DMS 273 treated with DMSO at 0.1 percent for 48 hours (cell line): ENCODE measurements around the gene ABHD2.

Source experiments
- DNase-seq: peaks from one replicate; lab custom pipeline; 2025; lab: John Stamatoyannopoulos, UW

ABHD2 gene

GRCh38 chr15:89195836-89196235 is 107.6 kb downstream of the ABHD2 start:
- DNase-seq, result no peak

GRCh38 chr15:89196241-89196640 is 108.0 kb downstream of the ABHD2 start:
- no peak for DNase-seq

GRCh38 chr15:89196994-89197393 is 108.7 kb downstream of the ABHD2 start:
- no peak for DNase-seq

- DNase-seq, result no peak
Observed at GRCh38 chr15:89197503-89197971, 109.3 kb downstream of the ABHD2 start.

GRCh38 chr15:89198196-89198595 is 109.9 kb downstream of the ABHD2 start:
- DNase-seq, result no peak

- no peak for DNase-seq
Observed at GRCh38 chr15:89198934-89199333, 110.7 kb downstream of the ABHD2 start.

GRCh38 chr15:89199746-89200145 is 111.5 kb downstream of the ABHD2 start:
- no peak for DNase-seq

GRCh38 chr15:89200182-89200581 is 111.9 kb downstream of the ABHD2 start:
- no peak for DNase-seq

- no peak for DNase-seq
Observed at GRCh38 chr15:89201465-89202005, 113.3 kb downstream of the ABHD2 start.

GRCh38 chr15:89203705-89204273 is 115.5 kb downstream of the ABHD2 start:
- DNase-seq, result no peak

- no peak for DNase-seq
Observed at GRCh38 chr15:89205991-89206585, 117.8 kb downstream of the ABHD2 start.

- peak; percentile 24 for DNase-seq
Observed at GRCh38 chr15:89206908-89207331, 118.7 kb downstream of the ABHD2 start.

- DNase-seq, result no peak
Observed at GRCh38 chr15:89208256-89208655, 120.0 kb downstream of the ABHD2 start.

- DNase-seq, result no peak
Observed at GRCh38 chr15:89209057-89209456, 120.8 kb downstream of the ABHD2 start.

GRCh38 chr15:89211678-89212170 is 123.5 kb downstream of the ABHD2 start:
- DNase-seq, result no peak

GRCh38 chr15:89215627-89216026 is 127.4 kb downstream of the ABHD2 start:
- DNase-seq, result no peak

- no peak for DNase-seq
Observed at GRCh38 chr15:89217031-89217430, 128.8 kb downstream of the ABHD2 start.

GRCh38 chr15:89217686-89218376 is 129.6 kb downstream of the ABHD2 start:
- DNase-seq, result no peak

- DNase-seq, result no peak
Observed at GRCh38 chr15:89218531-89218930, 130.3 kb downstream of the ABHD2 start.

- DNase-seq, result no peak
Observed at GRCh38 chr15:89221543-89221942, 133.3 kb downstream of the ABHD2 start, which contains the start of gene RLBP1. RLBP1 (minus strand) TSS chr15:89221579; CDS start chr15:89218975, 2,604 bp downstream.

- DNase-seq, result no peak
Observed at GRCh38 chr15:89225588-89225987, 137.3 kb downstream of the ABHD2 start.

- DNase-seq, result no peak
Observed at GRCh38 chr15:89226359-89227221, 138.3 kb downstream of the ABHD2 start.
